Measurements from ENCODE around the gene L3MBTL4.
"Not testable (repeated sequence)": the region's sequence is repeated elsewhere in the genome, so short reads cannot be mapped to it uniquely, and the experiment has no call there.

Gene L3MBTL4

GRCh38 chr18:6155707-6156106, 259.0 kb downstream of the L3MBTL4 start:
- Histone ChIP-seq H3K27me3 (ENCODE audit: insufficient read depth, low read length) (no peaks in the 10 kb centered on the region), H3K36me3 (ENCODE audit: insufficient read depth, low read length) (no peaks in the 10 kb centered on the region), H3K4me1 (ENCODE audit: control insufficient read depth, insufficient read depth, low read length, unreplicated experiment) (no peaks in the 10 kb centered on the region), H3K4me3 (ENCODE audit: low read depth, low read length) (no peak overlapping the region), H3K27ac (ENCODE audit: low read depth, low read length) (no peak overlapping the region), H3K79me2 (ENCODE audit: control insufficient read depth, insufficient read depth, low read length, unreplicated experiment) (no peaks in the 10 kb centered on the region), H2AFZ (ENCODE audit: low read length, unreplicated experiment) (no peak overlapping the region)

DNA sequence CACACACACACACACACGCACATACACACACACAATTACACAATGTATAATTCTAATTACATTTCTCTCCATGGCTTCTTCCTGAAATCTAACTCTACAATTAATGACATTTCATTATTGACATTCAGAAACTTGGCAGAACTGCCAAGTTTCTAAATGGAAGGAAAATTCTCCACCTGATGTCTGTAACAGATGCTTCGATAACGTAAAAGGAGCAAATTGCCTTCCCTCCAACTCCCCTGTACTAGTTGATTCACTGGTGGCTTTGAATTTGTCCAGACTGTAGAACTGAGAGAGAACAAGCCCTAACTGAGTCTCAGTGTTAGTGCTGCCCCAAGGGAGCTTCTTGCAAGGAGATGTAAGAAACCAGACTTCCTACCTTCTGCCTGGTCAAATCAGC, 264.3 kb downstream of the L3MBTL4 start:
- Histone ChIP-seq H2AFZ (ENCODE audit: low read length, unreplicated experiment) (no peak overlapping the region), H3K36me3 (ENCODE audit: insufficient read depth, low read length) (no peaks in the 10 kb centered on the region), H3K27me3 (ENCODE audit: insufficient read depth, low read length) (no peaks in the 10 kb centered on the region; the same call in 1 of the 2 replicates), H3K4me1 (ENCODE audit: control insufficient read depth, insufficient read depth, low read length, unreplicated experiment) (no peaks in the 10 kb centered on the region), H3K27ac (ENCODE audit: low read depth, low read length) (no peak overlapping the region), H3K79me2 (ENCODE audit: control insufficient read depth, insufficient read depth, low read length, unreplicated experiment) (no peaks in the 10 kb centered on the region), H3K4me3 (ENCODE audit: low read depth, low read length) (no peak overlapping the region)

DNA sequence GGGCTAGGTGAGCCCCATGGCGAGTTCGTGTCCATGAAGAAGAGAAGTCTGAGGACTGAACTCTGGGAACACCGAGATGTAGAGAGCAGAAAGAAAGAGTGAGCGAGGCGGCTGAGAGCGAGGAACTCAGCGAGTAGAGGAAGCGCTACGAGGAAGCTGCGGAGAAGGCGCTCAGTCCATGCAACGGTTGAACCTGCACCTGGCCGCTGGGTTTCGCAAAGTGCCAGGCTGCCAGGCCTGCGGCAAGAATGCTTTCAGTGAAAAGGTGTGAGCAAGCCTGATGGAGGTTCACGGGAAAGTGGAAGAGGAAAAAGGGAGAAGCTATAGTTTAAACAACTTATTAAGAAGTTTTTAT, 268.4 kb downstream of the L3MBTL4 start:
- Histone ChIP-seq H3K27me3 (ENCODE audit: insufficient read depth, low read length) (no peaks in the 10 kb centered on the region; the same call in 1 of the 2 replicates), H3K79me2 (ENCODE audit: control insufficient read depth, insufficient read depth, low read length, unreplicated experiment) (no peaks in the 10 kb centered on the region), H3K4me1 (ENCODE audit: control insufficient read depth, insufficient read depth, low read length, unreplicated experiment) (no peaks in the 10 kb centered on the region), H2AFZ (ENCODE audit: low read length, unreplicated experiment) (no peak overlapping the region), H3K36me3 (ENCODE audit: insufficient read depth, low read length) (no peaks in the 10 kb centered on the region), H3K27ac (ENCODE audit: low read depth, low read length) (no peak overlapping the region), H3K4me3 (ENCODE audit: low read depth, low read length) (no peak overlapping the region)

DNA sequence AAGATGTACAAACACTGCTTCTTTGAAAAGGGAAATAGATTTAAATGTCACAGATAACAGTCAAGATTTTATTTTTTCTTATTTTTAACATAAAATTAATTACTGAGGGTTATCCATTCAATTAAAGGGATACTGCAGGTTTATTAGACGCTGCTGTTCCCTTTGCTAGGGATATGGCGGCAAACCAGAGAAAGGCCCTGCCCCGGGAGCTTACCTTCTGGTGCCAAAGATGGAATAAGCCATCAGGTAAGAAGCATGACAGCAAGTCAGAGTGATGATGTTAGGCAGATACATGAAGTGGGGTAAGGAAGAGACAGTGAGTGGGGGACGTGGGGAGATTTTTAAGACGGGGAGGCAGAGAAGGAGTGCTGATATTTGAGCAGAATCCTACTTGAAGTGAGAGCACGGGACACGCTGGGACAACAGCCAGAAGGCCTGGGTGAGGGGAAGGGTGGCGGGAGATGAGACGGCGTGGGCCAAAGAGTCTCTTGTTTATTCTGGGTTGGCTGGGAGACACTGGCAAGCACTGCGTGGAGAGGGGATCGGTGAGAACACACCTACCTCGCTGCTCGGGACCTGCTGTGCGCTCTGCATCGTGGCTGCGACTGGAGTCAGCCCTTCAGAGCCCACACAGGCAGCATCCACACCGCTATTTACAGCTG, 268.9 kb downstream of the L3MBTL4 start:
- Histone ChIP-seq H2AFZ (ENCODE audit: low read length, unreplicated experiment) (no peak overlapping the region), H3K27ac (ENCODE audit: low read depth, low read length) (no peak overlapping the region), H3K4me1 (ENCODE audit: control insufficient read depth, insufficient read depth, low read length, unreplicated experiment) (no peaks in the 10 kb centered on the region), H3K4me3 (ENCODE audit: low read depth, low read length) (no peak overlapping the region), H3K36me3 (ENCODE audit: insufficient read depth, low read length) (no peaks in the 10 kb centered on the region), H3K27me3 (ENCODE audit: insufficient read depth, low read length) (no peaks in the 10 kb centered on the region; the same call in 1 of the 2 replicates), H3K79me2 (ENCODE audit: control insufficient read depth, insufficient read depth, low read length, unreplicated experiment) (no peaks in the 10 kb centered on the region)

- H2AFZ ChIP-seq (ENCODE audit: low read length, unreplicated experiment), result no peak overlapping the region
- no peaks in the 10 kb centered on the region for H3K79me2 ChIP-seq (ENCODE audit: control insufficient read depth, insufficient read depth, low read length, unreplicated experiment)
- no peaks in the 10 kb centered on the region for H3K36me3 ChIP-seq (ENCODE audit: insufficient read depth, low read length)
- H3K27ac ChIP-seq (ENCODE audit: low read depth, low read length), result no peak overlapping the region
- no peaks in the 10 kb centered on the region for H3K27me3 ChIP-seq (ENCODE audit: insufficient read depth, low read length)
- H3K4me1 ChIP-seq (ENCODE audit: control insufficient read depth, insufficient read depth, low read length, unreplicated experiment), result no peaks in the 10 kb centered on the region
- no peak overlapping the region for H3K4me3 ChIP-seq (ENCODE audit: low read depth, low read length)
Measured at GRCh38 chr18:6139007-6139406, 275.7 kb downstream of the L3MBTL4 start.

- H3K4me3 ChIP-seq (ENCODE audit: low read depth, low read length); H3K27me3 ChIP-seq (ENCODE audit: insufficient read depth, low read length); H2AFZ ChIP-seq (ENCODE audit: low read length, unreplicated experiment); H3K79me2 ChIP-seq (ENCODE audit: control insufficient read depth, insufficient read depth, low read length, unreplicated experiment); H3K27ac ChIP-seq (ENCODE audit: low read depth, low read length); H3K4me1 ChIP-seq (ENCODE audit: control insufficient read depth, insufficient read depth, low read length, unreplicated experiment); H3K36me3 ChIP-seq (ENCODE audit: insufficient read depth, low read length): not testable (repeated sequence)
Measured at GRCh38 chr18:6135901-6136300, 278.8 kb downstream of the L3MBTL4 start.

- H3K36me3 ChIP-seq (ENCODE audit: insufficient read depth, low read length); H3K4me1 ChIP-seq (ENCODE audit: control insufficient read depth, insufficient read depth, low read length, unreplicated experiment); H3K4me3 ChIP-seq (ENCODE audit: low read depth, low read length); H2AFZ ChIP-seq (ENCODE audit: low read length, unreplicated experiment); H3K79me2 ChIP-seq (ENCODE audit: control insufficient read depth, insufficient read depth, low read length, unreplicated experiment); H3K27ac ChIP-seq (ENCODE audit: low read depth, low read length); H3K27me3 ChIP-seq (ENCODE audit: insufficient read depth, low read length): not testable (repeated sequence)
Measured at GRCh38 chr18:6135029-6135428, 279.7 kb downstream of the L3MBTL4 start.

DNA sequence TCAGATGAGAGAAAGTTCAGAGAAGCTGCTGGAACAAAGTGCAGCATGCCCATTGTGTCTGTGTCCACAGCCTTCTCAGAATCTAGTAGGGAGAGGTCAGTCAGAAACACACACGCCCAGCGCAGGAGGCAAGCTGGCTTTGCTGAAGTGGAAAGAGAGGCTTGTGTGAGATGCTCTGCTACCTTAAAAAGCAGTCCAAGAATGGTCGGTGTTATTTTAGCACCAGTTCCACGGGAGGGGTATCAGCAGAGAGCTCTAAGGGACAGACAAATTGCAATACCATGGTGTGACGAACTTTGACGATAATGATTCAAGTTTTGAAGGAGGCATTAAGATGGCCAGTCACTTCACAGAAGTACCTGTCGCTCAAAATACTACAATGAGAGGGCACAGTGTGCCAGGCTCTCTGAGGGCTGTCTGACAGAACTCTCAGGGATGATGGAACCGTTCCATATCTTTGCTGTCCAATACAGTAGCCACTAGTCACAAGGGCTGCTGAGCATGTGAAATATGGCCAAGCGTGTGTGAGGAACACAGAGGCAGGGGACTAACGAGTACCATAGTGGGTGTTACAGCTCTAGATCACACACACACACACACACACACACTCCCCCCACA, 281.9 kb downstream of the L3MBTL4 start:
- Histone ChIP-seq H3K27me3 (ENCODE audit: insufficient read depth, low read length) (peaks cover 5% of the 10 kb centered on the region; the same call in 1 of the 2 replicates), H3K79me2 (ENCODE audit: control insufficient read depth, insufficient read depth, low read length, unreplicated experiment) (no peaks in the 10 kb centered on the region), H3K4me3 (ENCODE audit: low read depth, low read length) (no peak overlapping the region), H3K27ac (ENCODE audit: low read depth, low read length) (no peak overlapping the region), H2AFZ (ENCODE audit: low read length, unreplicated experiment) (no peak overlapping the region), H3K36me3 (ENCODE audit: insufficient read depth, low read length) (no peaks in the 10 kb centered on the region), H3K4me1 (ENCODE audit: control insufficient read depth, insufficient read depth, low read length, unreplicated experiment) (no peaks in the 10 kb centered on the region)

GRCh38 chr18:6120820-6121279, 293.9 kb downstream of the L3MBTL4 start:
- no peak overlapping the region for H2AFZ ChIP-seq (ENCODE audit: low read length, unreplicated experiment)
- no peak overlapping the region for H3K27ac ChIP-seq (ENCODE audit: low read depth, low read length)
- 0 out of 2 replicates have a peak, but pooled peaks cover 12% of the 10 kb centered on the region for H3K27me3 ChIP-seq (ENCODE audit: insufficient read depth, low read length)
- no peaks in the 10 kb centered on the region for H3K4me1 ChIP-seq (ENCODE audit: control insufficient read depth, insufficient read depth, low read length, unreplicated experiment)
- H3K79me2 ChIP-seq (ENCODE audit: control insufficient read depth, insufficient read depth, low read length, unreplicated experiment), result no peaks in the 10 kb centered on the region
- H3K36me3 ChIP-seq (ENCODE audit: insufficient read depth, low read length), result no peaks in the 10 kb centered on the region
- H3K4me3 ChIP-seq (ENCODE audit: low read depth, low read length), result no peak overlapping the region

- Histone ChIP-seq H2AFZ (ENCODE audit: low read length, unreplicated experiment) (no peak overlapping the region), H3K27ac (ENCODE audit: low read depth, low read length) (no peak overlapping the region), H3K4me1 (ENCODE audit: control insufficient read depth, insufficient read depth, low read length, unreplicated experiment) (no peaks in the 10 kb centered on the region), H3K36me3 (ENCODE audit: insufficient read depth, low read length) (no peaks in the 10 kb centered on the region), H3K79me2 (ENCODE audit: control insufficient read depth, insufficient read depth, low read length, unreplicated experiment) (no peaks in the 10 kb centered on the region), H3K27me3 (ENCODE audit: insufficient read depth, low read length) (0 out of 2 replicates have a peak, but pooled peaks cover 12% of the 10 kb centered on the region), H3K4me3 (ENCODE audit: low read depth, low read length) (no peak overlapping the region)
Measured at GRCh38 chr18:6119761-6120160, 294.9 kb downstream of the L3MBTL4 start.

DNA sequence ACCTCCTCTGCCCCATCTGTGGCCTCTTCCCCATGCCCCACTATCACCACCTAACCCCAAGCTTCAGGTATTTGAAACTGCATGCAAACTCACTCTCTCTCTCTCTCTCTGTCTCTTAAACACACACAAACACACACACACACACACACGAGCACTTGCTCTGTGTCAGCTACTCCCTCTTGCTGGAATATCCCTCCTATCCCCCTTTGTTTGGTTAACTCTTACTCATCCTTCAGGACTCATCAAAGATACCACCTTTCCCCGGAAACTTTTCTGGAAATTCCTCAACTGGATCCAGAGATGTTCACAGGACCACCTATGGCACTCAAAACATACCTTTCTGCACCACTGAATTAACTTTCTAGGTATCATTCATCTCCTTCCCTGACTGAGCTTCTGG, 296.6 kb downstream of the L3MBTL4 start:
- no peak overlapping the region for H2AFZ ChIP-seq (ENCODE audit: low read length, unreplicated experiment)
- H3K27ac ChIP-seq (ENCODE audit: low read depth, low read length), result no peak overlapping the region
- H3K79me2 ChIP-seq (ENCODE audit: control insufficient read depth, insufficient read depth, low read length, unreplicated experiment), result no peaks in the 10 kb centered on the region
- 0 out of 2 replicates have a peak, but pooled peaks cover 11% of the 10 kb centered on the region for H3K27me3 ChIP-seq (ENCODE audit: insufficient read depth, low read length)
- no peak overlapping the region for H3K4me3 ChIP-seq (ENCODE audit: low read depth, low read length)
- no peaks in the 10 kb centered on the region for H3K36me3 ChIP-seq (ENCODE audit: insufficient read depth, low read length)
- no peaks in the 10 kb centered on the region for H3K4me1 ChIP-seq (ENCODE audit: control insufficient read depth, insufficient read depth, low read length, unreplicated experiment)
